SK-N-SH treated with all-trans-retinoic acid at 6 μM for 48 hours (cell line): Measurements from ENCODE around the gene TSPYL4.

ENCODE experiments used
- ATAC-seq: fragments of 200-7000 bp; cut with Tn5 transposase; 3 replicates; pipeline ENCODE4 v1.9.1; 2020; ENCODE audit warnings: mild to moderate bottlenecking, moderate library complexity
- ARNTL ChIP-seq: fragments of 450-650 bp; formaldehyde crosslinking; IDR thresholded peaks from 2 replicates; pipeline ENCODE4 v1.5.0; 2020; ENCODE audit warnings: low read depth, mild to moderate bottlenecking, moderate library complexity, borderline replicate concordance
- BACH2 ChIP-seq: fragments of 250-450 bp; sonication (Bioruptor Pico); IDR thresholded peaks from 2 replicates; pipeline ENCODE4 v1.9.0; 2021; ENCODE audit warnings: mild to moderate bottlenecking, borderline replicate concordance
- CSDC2 ChIP-seq: fragments of 250-450 bp; sonication (Bioruptor Pico); IDR thresholded peaks from 2 replicates; pipeline ENCODE4 v1.5.0; 2020; ENCODE audit warnings: mild to moderate bottlenecking, moderate library complexity
- ESRRG ChIP-seq: fragments of 250-450 bp; sonication (Bioruptor Pico); IDR thresholded peaks from 2 replicates; pipeline ENCODE4 v1.6.1; 2021; ENCODE audit warnings: mild to moderate bottlenecking
- GLIS3 ChIP-seq: fragments of 250-450 bp; sonication (Bioruptor Pico); IDR thresholded peaks from 2 replicates; pipeline ENCODE4 v1.5.0; 2020; ENCODE audit warnings: mild to moderate bottlenecking, moderate library complexity
- ISL1 ChIP-seq: fragments of 250-450 bp; sonication (Bioruptor Pico); IDR thresholded peaks from 2 replicates; pipeline ENCODE4 v2.1.2; 2022; ENCODE audit warnings: mild to moderate bottlenecking, moderate library complexity
- PPARA ChIP-seq: fragments of 250-450 bp; sonication (Bioruptor Pico); IDR thresholded peaks from 2 replicates; pipeline ENCODE4 v1.5.0; 2020; ENCODE audit warnings: mild to moderate bottlenecking, borderline replicate concordance
- RARB ChIP-seq: fragments of 250-450 bp; sonication (Bioruptor Pico); IDR thresholded peaks from 2 replicates; pipeline ENCODE4 v1.8.0; 2021; ENCODE audit warnings: mild to moderate bottlenecking, moderate library complexity
- SNAI2 ChIP-seq: fragments of 250-450 bp; sonication (Bioruptor Pico); IDR thresholded peaks from 2 replicates; pipeline ENCODE4 v1.5.0; 2020; ENCODE audit warnings: mild to moderate bottlenecking, moderate library complexity
- TCF4 ChIP-seq: fragments of 250-450 bp; sonication (Bioruptor Pico); IDR thresholded peaks from 2 replicates; pipeline ENCODE4 v1.8.0; 2021; ENCODE audit warnings: mild to moderate bottlenecking, moderate library complexity, borderline replicate concordance
- TOX ChIP-seq: fragments of 250-450 bp; sonication (Bioruptor Pico); IDR thresholded peaks from 2 replicates; pipeline ENCODE4 v1.8.0; 2021; ENCODE audit warnings: mild to moderate bottlenecking, moderate library complexity, borderline replicate concordance
- ZFP30 ChIP-seq: fragments of 450-650 bp; formaldehyde crosslinking; IDR thresholded peaks from 2 replicates; pipeline ENCODE4 v1.5.0; 2022; ENCODE audit warnings: mild to moderate bottlenecking, moderate library complexity
- ZNF565 ChIP-seq: fragments of 450-650 bp; formaldehyde crosslinking; conservative IDR thresholded peaks from 2 replicates; pipeline ENCODE4 v1.5.0; 2020; ENCODE audit warnings: low read depth, mild to moderate bottlenecking, moderate library complexity
- ZNF70 ChIP-seq: fragments of 450-650 bp; formaldehyde crosslinking; IDR thresholded peaks from 2 replicates; pipeline ENCODE4 v1.5.0; 2020; ENCODE audit warnings: mild to moderate bottlenecking, moderate library complexity
- ZNF8 ChIP-seq: fragments of 450-650 bp; formaldehyde crosslinking; IDR thresholded peaks from 2 replicates; pipeline ENCODE4 v1.5.0; 2020; ENCODE audit warnings: mild to moderate bottlenecking, moderate library complexity
- TF ChIP-seq, protein P1 (sequence below): fragments of 250-450 bp; sonication (Bioruptor Pico); IDR thresholded peaks from 2 replicates; pipeline ENCODE4 v1.5.1; 2021; ENCODE audit warnings: mild to moderate bottlenecking, moderate library complexity
- TF ChIP-seq, protein P2 (sequence below): fragments of 250-450 bp; sonication (Bioruptor Pico); IDR thresholded peaks from 2 replicates; pipeline ENCODE4 v1.5.0; 2020; ENCODE audit warnings: mild to moderate bottlenecking, moderate library complexity
- TF ChIP-seq, protein P3 (sequence below): fragments of 250-450 bp; sonication (Bioruptor Pico); IDR thresholded peaks from 2 replicates; pipeline ENCODE4 v1.8.0; 2020; ENCODE audit warnings: mild to moderate bottlenecking, moderate library complexity, borderline replicate concordance
- TF ChIP-seq, protein P4 (sequence below): fragments of 250-450 bp; sonication (Bioruptor Pico); IDR thresholded peaks from 2 replicates; pipeline ENCODE4 v1.8.0; 2021; ENCODE audit warnings: low read depth, mild to moderate bottlenecking, moderate library complexity, borderline replicate concordance

Gene TSPYL4

DNA sequence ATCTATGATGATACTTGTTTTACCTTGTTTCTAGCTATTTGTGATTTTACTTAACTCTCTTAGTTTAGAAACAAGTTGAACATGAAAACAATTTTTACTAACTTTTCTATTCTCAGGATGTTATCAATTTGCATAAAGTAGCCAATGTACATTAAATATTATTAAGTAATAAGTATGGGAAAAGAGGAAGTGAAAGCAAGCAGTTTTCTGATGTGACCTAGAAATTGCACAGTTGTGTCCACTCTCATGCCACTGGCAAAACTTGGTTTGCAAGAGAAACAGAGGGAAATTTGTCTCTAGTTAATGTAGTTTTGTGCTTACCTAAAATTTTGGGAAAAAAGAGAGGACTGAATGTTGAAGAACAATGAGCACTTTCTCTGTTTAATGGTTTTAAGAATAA, 45.1 kb upstream of the TSPYL4 start:
- TF ChIP-seq ISL1 (CRISPR knock-in tag), result no peak
- no peak for TF ChIP-seq ZNF70 (CRISPR knock-in tag)
- TF ChIP-seq BACH2 (CRISPR knock-in tag), result no peak
- TF ChIP-seq, protein P1, sequence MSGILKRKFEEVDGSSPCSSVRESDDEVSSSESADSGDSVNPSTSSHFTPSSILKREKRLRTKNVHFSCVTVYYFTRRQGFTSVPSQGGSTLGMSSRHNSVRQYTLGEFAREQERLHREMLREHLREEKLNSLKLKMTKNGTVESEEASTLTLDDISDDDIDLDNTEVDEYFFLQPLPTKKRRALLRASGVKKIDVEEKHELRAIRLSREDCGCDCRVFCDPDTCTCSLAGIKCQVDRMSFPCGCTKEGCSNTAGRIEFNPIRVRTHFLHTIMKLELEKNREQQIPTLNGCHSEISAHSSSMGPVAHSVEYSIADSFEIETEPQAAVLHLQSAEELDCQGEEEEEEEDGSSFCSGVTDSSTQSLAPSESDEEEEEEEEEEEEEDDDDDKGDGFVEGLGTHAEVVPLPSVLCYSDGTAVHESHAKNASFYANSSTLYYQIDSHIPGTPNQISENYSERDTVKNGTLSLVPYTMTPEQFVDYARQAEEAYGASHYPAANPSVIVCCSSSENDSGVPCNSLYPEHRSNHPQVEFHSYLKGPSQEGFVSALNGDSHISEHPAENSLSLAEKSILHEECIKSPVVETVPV (CRISPR knock-in tag), result no peak
- TF ChIP-seq TCF4 (CRISPR knock-in tag), result no peak
- no peak for TF ChIP-seq CSDC2 (CRISPR knock-in tag)
- TF ChIP-seq ARNTL (CRISPR knock-in tag), result no peak
- TF ChIP-seq PPARA (CRISPR knock-in tag), result no peak
- TF ChIP-seq ZNF565, result no peak
- no peak for TF ChIP-seq RARB (CRISPR knock-in tag)
- TF ChIP-seq ESRRG (CRISPR knock-in tag), result no peak
- no peak for ATAC-seq

DNA sequence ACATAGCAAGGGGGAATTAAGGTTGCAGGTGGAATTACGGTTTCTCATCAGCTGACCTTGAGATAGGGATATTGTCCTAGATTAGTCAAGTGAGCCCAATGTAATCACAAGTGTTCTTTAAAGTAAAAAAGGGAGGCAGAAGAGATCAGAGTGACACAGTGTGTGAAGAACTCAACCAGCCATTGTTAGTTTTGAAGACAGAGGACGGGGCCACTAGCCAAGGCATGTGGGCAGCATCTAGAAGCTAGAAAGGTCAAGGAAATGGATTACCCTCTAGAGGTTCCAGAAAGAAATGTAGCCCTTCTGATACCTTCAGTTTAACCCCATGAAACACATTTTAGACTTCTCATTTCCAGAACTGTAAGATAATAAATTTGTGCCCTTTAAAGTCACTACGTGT, 44.4 kb upstream of the TSPYL4 start:
- TF ChIP-seq, protein P2, sequence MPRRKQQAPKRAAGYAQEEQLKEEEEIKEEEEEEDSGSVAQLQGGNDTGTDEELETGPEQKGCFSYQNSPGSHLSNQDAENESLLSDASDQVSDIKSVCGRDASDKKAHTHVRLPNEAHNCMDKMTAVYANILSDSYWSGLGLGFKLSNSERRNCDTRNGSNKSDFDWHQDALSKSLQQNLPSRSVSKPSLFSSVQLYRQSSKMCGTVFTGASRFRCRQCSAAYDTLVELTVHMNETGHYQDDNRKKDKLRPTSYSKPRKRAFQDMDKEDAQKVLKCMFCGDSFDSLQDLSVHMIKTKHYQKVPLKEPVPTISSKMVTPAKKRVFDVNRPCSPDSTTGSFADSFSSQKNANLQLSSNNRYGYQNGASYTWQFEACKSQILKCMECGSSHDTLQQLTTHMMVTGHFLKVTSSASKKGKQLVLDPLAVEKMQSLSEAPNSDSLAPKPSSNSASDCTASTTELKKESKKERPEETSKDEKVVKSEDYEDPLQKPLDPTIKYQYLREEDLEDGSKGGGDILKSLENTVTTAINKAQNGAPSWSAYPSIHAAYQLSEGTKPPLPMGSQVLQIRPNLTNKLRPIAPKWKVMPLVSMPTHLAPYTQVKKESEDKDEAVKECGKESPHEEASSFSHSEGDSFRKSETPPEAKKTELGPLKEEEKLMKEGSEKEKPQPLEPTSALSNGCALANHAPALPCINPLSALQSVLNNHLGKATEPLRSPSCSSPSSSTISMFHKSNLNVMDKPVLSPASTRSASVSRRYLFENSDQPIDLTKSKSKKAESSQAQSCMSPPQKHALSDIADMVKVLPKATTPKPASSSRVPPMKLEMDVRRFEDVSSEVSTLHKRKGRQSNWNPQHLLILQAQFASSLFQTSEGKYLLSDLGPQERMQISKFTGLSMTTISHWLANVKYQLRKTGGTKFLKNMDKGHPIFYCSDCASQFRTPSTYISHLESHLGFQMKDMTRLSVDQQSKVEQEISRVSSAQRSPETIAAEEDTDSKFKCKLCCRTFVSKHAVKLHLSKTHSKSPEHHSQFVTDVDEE (CRISPR knock-in tag), result no peak
- TF ChIP-seq TOX (CRISPR knock-in tag), result no peak
- ATAC-seq, result no peak

DNA sequence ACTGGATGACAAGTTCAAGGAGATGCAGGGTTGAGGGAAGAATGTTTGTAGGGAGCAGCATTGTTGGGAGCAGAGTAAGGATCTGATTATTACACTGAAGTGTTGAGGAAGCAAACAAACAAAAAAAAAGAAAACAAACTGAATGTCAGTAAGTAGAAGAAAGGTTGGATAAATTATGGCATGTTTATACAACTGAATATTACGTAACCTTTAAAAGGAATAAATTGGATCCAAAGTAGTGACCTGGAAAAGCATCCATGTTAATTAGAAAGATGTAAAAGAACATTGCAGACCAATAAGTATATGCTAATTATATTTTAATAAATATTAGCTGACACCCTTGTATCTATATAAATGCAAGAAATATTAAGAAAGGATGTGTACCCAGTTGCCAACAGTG, 38.7 kb upstream of the TSPYL4 start:
- no peak for ATAC-seq
- no peak for TF ChIP-seq ZNF8 (CRISPR knock-in tag)
- no peak for TF ChIP-seq ZNF565

DNA sequence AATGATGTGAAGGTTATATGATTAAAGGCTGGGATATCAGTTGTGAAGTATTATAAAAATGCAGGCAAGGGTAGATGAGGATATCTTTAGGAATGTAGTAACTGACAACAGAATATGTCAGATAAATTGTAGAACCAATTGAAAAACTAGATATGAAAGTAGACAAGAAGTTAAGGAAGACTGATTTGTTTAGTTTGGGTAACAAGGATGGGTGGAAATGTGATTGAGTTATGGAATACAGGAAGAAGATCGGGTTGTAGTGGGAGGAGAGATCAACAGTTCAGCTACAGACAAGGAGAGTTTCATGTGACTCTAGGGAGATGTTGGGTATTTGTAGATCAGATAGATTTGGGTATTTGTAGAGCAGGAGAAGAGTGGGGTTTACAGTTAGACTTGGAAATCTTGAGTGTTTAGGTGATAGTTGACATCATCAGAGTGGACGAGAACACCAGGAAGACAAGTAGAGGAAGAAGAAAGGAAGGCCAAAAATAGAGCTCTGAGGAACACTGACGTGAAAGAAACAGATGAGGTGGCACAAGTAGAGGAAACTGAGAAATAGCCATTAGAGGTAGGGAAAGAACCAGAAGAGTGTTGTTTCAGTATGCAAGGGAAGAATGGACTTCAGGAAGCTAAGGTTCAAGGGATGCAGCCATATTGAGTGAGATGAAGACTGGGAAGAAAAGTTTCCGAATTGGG, 38.0 kb upstream of the TSPYL4 start:
- TF ChIP-seq ISL1 (CRISPR knock-in tag) (peak; percentile 29; the same call in 1 of the 2 replicates), GLIS3 (CRISPR knock-in tag) (no peak)
- no peak; the same call in 2 of the 3 replicates for ATAC-seq

DNA sequence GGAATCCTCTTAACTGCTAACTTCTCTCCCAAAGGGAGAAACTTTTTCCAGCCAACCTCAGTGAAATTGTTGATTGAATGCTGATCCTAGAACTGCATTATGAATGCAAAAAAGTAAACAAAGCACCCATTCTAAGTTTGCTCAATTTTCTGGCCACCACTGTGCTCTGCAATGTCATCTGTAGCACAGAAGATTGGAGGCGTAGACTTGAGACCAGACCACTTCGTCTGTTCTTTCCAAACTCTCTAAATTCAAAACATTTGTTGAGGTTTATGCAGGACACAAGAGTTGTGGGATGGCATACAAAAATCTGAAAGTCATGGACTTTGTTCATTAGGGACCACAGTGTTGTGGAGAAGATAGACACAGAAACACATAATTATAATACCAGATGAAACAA, 36.9 kb upstream of the TSPYL4 start:
- TF ChIP-seq ZFP30, result no peak
- TF ChIP-seq CSDC2 (CRISPR knock-in tag), result no peak
- TF ChIP-seq ZNF565, result no peak
- TF ChIP-seq, protein P3, sequence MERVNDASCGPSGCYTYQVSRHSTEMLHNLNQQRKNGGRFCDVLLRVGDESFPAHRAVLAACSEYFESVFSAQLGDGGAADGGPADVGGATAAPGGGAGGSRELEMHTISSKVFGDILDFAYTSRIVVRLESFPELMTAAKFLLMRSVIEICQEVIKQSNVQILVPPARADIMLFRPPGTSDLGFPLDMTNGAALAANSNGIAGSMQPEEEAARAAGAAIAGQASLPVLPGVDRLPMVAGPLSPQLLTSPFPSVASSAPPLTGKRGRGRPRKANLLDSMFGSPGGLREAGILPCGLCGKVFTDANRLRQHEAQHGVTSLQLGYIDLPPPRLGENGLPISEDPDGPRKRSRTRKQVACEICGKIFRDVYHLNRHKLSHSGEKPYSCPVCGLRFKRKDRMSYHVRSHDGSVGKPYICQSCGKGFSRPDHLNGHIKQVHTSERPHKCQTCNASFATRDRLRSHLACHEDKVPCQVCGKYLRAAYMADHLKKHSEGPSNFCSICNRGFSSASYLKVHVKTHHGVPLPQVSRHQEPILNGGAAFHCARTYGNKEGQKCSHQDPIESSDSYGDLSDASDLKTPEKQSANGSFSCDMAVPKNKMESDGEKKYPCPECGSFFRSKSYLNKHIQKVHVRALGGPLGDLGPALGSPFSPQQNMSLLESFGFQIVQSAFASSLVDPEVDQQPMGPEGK (CRISPR knock-in tag), result no peak
- TF ChIP-seq RARB (CRISPR knock-in tag), result no peak
- TF ChIP-seq TOX (CRISPR knock-in tag), result no peak
- TF ChIP-seq SNAI2 (CRISPR knock-in tag), result no peak
- TF ChIP-seq, protein P2 (CRISPR knock-in tag), result no peak
- TF ChIP-seq, protein P4, sequence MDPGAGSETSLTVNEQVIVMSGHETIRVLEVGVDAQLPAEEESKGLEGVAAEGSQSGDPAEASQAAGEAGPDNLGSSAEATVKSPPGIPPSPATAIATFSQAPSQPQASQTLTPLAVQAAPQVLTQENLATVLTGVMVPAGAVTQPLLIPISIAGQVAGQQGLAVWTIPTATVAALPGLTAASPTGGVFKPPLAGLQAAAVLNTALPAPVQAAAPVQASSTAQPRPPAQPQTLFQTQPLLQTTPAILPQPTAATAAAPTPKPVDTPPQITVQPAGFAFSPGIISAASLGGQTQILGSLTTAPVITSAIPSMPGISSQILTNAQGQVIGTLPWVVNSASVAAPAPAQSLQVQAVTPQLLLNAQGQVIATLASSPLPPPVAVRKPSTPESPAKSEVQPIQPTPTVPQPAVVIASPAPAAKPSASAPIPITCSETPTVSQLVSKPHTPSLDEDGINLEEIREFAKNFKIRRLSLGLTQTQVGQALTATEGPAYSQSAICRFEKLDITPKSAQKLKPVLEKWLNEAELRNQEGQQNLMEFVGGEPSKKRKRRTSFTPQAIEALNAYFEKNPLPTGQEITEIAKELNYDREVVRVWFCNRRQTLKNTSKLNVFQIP (CRISPR knock-in tag), result no peak
- no peak for TF ChIP-seq BACH2 (CRISPR knock-in tag)
- TF ChIP-seq PPARA (CRISPR knock-in tag), result no peak
- no peak for TF ChIP-seq ARNTL (CRISPR knock-in tag)
- TF ChIP-seq ESRRG (CRISPR knock-in tag), result no peak
- no peak for ATAC-seq
